HEK293T (cell line): ENCODE data around the gene PADI6.
A peak's percentile ranks its signal among the peaks of the same experiment; 100 is the strongest.

Source experiments
- CTCF ChIA-PET: fragments of 350-600 bp; formaldehyde crosslinking; extraction: SDS; loops from one replicate; lab custom pipeline; 2021; ENCODE audit warnings: antibody characterized with exemption, inconsistent platforms; lab: Yijun Ruan, JAX
- POLR2A ChIA-PET: fragments of 350-600 bp; formaldehyde crosslinking; extraction: SDS; loops from one replicate; lab custom pipeline; 2020; ENCODE audit warnings: antibody characterized with exemption, inconsistent platforms; lab: Yijun Ruan, JAX
- DNase-seq: peaks from one replicate; pipeline ENCODE4 v3.0.0; 2012; ENCODE audit warnings: mixed read lengths; ENCODE audit errors: extremely low spot score
- ARNT ChIP-seq: fragments of 450-650 bp; IDR thresholded peaks from 2 replicates; pipeline ENCODE4 v1.6.1; 2017; ENCODE audit warnings: mild to moderate bottlenecking
- BHLHE40 ChIP-seq: fragments of 450-650 bp; IDR thresholded peaks from 2 replicates; pipeline ENCODE4 v1.6.1; 2016; ENCODE audit warnings: mild to moderate bottlenecking, moderate library complexity, borderline replicate concordance
- CTBP1 ChIP-seq: fragments of 450-650 bp; IDR thresholded peaks from 2 replicates; pipeline ENCODE4 v1.6.1; 2016; ENCODE audit warnings: borderline replicate concordance
- ELF4 ChIP-seq: fragments of 450-650 bp; IDR thresholded peaks from 2 replicates; pipeline ENCODE4 v1.6.1; 2017; ENCODE audit warnings: antibody characterized with exemption
- FOXA1 ChIP-seq: fragments of 450-650 bp; IDR thresholded peaks from 2 replicates; pipeline ENCODE4 v1.6.1; 2016; ENCODE audit warnings: mild to moderate bottlenecking
- FOXK2 ChIP-seq: fragments of 450-650 bp; IDR thresholded peaks from 2 replicates; pipeline ENCODE4 v1.6.1; 2016; ENCODE audit warnings: mild to moderate bottlenecking
- FOXM1 ChIP-seq: fragments of 450-650 bp; IDR thresholded peaks from 2 replicates; pipeline ENCODE4 v1.6.1; 2017; ENCODE audit warnings: mild to moderate bottlenecking, borderline replicate concordance
- HDGF ChIP-seq: fragments of 450-650 bp; IDR thresholded peaks from 2 replicates; pipeline ENCODE4 v1.6.1; 2017; ENCODE audit warnings: antibody characterized with exemption, borderline replicate concordance
- L3MBTL2 ChIP-seq: fragments of 450-650 bp; conservative IDR thresholded peaks from 2 replicates; pipeline ENCODE4 v1.6.1; 2016; ENCODE audit warnings: mild to moderate bottlenecking
- LEF1 ChIP-seq: fragments of 450-650 bp; IDR thresholded peaks from 2 replicates; pipeline ENCODE4 v1.6.1; 2017; ENCODE audit warnings: mild to moderate bottlenecking, borderline replicate concordance
- NFRKB ChIP-seq: fragments of 450-650 bp; IDR thresholded peaks from 2 replicates; pipeline ENCODE4 v1.6.1; 2016; ENCODE audit warnings: mild to moderate bottlenecking, moderate library complexity
- PKNOX1 ChIP-seq: fragments of 450-650 bp; IDR thresholded peaks from 2 replicates; pipeline ENCODE4 v1.6.1; 2016
- SP1 ChIP-seq: fragments of 450-650 bp; IDR thresholded peaks from 2 replicates; pipeline ENCODE4 v1.6.1; 2017
- SUZ12 ChIP-seq: fragments of 450-650 bp; IDR thresholded peaks from 2 replicates; pipeline ENCODE4 v1.6.1; 2016; ENCODE audit warnings: mild to moderate bottlenecking
- TARDBP ChIP-seq: fragments of 450-650 bp; IDR thresholded peaks from 2 replicates; pipeline ENCODE4 v1.6.1; 2016
- ZNF384 ChIP-seq: fragments of 450-650 bp; IDR thresholded peaks from 2 replicates; pipeline ENCODE4 v1.6.1; 2016

The PADI6 gene

DNA sequence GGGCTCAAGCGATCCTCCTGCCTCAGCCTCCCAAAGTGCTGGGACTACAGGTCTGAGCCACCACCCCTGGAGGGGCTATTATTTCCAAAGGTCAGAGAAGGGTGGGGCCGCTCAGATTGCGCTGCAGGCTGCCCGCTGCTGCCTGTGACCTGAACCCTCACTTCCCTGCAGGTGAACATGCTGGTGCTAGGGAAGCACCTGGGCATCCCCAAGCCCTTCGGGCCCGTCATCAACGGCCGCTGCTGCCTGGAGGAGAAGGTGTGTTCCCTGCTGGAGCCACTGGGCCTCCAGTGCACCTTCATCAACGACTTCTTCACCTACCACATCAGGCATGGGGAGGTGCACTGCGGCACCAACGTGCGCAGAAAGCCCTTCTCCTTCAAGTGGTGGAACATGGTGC is 8.6 kb upstream of the PADI6 start:
- CTCF ChIA-PET = no interaction called here
- DNase-seq = no peak
- TF ChIP-seq NFRKB (no peak), FOXM1 (no peak), FOXK2 (no peak), SUZ12 (no peak), HDGF (no peak), FOXA1 (no peak), CTBP1 (no peak)
- POLR2A ChIA-PET = no interaction called here

- POLR2A ChIA-PET = no interaction called here
- CTCF ChIA-PET = no interaction called here
- TF ChIP-seq TARDBP (no peak), ARNT (no peak), HDGF (no peak), SP1 (no peak), ELF4 (no peak), SUZ12 (no peak), CTBP1 (no peak), ZNF384 (no peak), BHLHE40 (no peak), L3MBTL2 (no peak), LEF1 (no peak), FOXK2 (no peak)
- DNase-seq = no peak
These were observed 8.2 kb upstream of the PADI6 start for GRCh38 chr1:17363771-17364170.

DNA sequence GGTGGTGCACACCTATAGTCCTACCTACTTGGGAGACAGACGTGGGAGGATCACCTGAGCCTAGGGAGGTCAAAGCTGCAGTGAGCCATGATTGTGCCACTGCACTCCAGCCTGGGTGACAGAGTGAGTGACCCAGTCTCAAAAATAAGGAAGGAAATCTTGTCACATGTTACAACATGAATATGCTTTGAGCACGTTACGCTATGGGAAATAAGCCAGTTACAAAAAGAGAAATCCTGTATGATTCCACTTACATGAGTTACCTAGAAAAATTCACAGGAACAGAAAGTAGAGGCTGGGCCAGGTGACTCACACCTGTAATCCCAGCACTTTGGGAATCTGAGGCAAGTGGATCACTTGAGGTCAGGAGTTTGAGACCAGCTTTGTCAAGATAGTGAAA is 6.7 kb upstream of the PADI6 start:
- ChIA-PET CTCF (no interaction called here), POLR2A (no interaction called here)
- DNase-seq = no peak
- TF ChIP-seq ELF4 = no peak

DNA sequence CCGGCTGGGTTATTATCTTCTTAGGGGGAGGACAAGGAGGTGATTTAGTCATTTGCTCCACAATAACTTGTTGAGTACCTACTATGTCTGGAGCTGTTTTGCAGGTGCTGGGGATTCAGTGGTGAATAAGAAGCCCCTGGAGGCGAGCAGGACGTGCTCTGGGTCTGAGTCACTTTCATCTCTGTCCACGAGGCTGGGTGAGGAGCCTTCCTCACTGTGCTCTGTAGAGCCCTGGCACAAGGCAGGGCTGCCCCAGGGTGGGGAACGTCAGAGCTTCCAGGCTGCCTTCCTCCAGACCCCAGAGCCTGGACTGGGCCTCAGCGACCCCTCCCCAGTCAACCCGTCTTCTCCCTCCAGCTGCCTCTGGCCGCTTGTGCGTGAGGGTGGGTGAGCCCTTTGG is 2.5 kb upstream of the PADI6 start:
- no peak for DNase-seq
- ChIA-PET CTCF (no interaction called here), POLR2A (no interaction called here)
- TF ChIP-seq FOXK2 = no peak
- no peak for TF ChIP-seq ZNF384
- no peak for TF ChIP-seq FOXA1
- no peak for TF ChIP-seq SP1
- TF ChIP-seq FOXM1 = no peak
- no peak for TF ChIP-seq TARDBP
- no peak for TF ChIP-seq BHLHE40
- no peak for TF ChIP-seq ARNT
- TF ChIP-seq L3MBTL2 = no peak
- no peak for TF ChIP-seq SUZ12
- no peak for TF ChIP-seq NFRKB
- TF ChIP-seq PKNOX1 = no peak
- no peak for TF ChIP-seq LEF1
- no peak for TF ChIP-seq CTBP1

- TF ChIP-seq FOXM1 = no peak
- TF ChIP-seq HDGF = no peak
- TF ChIP-seq LEF1 = no peak
- no peak for TF ChIP-seq L3MBTL2
- no peak for TF ChIP-seq FOXK2
- no peak for TF ChIP-seq NFRKB
- no peak for TF ChIP-seq PKNOX1
- no peak for TF ChIP-seq SUZ12
These were observed 1.4 kb upstream of the PADI6 start for GRCh38 chr1:17370618-17371017.

DNA sequence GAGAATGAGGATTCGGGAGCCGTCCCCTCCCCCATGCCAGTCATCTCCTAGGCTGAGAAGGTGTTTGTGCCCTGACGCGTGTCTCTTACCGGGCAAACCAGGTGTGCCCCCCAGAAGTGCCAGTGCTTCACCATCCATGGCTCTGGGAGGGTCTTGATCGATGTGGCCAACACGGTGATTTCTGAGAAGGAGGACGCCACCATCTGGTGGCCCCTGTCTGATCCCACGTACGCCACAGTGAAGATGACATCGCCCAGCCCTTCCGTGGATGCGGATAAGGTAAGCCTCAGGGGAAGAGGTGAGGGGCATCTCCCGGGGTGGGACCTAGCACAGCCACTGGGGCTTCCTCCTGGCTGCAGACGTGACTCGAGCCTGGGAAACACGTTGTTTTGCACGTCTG is 959 bp downstream of the PADI6 start:
- CTCF ChIA-PET = no interaction called here
- POLR2A ChIA-PET = no interaction called here
- TF ChIP-seq ZNF384 (no peak), TARDBP (no peak)
- DNase-seq = no peak

More at GRCh38 chr1:17370618-17371017, 1.4 kb upstream of the PADI6 start:
- ChIA-PET CTCF (interaction anchor here (0.6 to 0.9 kb wide), 3 partner anchors 8 to 21 kb away, joined by 3 to 5 read pairs (median 3); no protein-coding TSS in a partner anchor), POLR2A (no interaction called here)
- peak; percentile 36 for DNase-seq

DNA sequence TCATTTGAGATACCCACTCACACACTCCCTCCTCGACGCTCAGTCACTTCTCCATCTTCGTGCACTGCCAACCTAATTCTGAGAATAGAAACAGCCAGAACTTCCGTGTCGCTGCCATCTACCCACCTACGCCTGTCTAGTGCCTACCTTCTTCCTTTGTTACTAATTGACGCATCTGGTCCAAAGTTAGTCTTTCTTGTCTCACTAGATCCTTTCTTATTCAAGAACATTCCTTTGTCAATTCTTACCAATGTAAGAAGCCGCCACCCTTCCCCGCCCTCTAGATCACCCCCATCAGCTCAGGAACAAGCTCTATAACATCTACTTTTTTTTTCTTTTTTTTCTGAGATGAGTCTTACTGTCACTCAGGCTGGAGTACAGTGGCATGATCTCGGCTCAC is 3.7 kb downstream of the PADI6 start:
- CTCF ChIA-PET = interaction anchor here (0.7 kb wide), 1 partner anchor 332 kb away, joined by 3 read pairs; no protein-coding TSS in a partner anchor
- POLR2A ChIA-PET = no interaction called here

More for the DNA sequence above, 3.7 kb downstream of the PADI6 start:
- no peak for DNase-seq
- TF ChIP-seq L3MBTL2 (no peak), TARDBP (no peak), ARNT (no peak), ZNF384 (no peak), ELF4 (no peak), PKNOX1 (no peak), FOXK2 (no peak), FOXM1 (no peak), CTBP1 (no peak), NFRKB (no peak), SUZ12 (no peak), LEF1 (no peak), FOXA1 (no peak), SP1 (no peak), BHLHE40 (no peak), HDGF (no peak)
